HG02642 (cell line): ENCODE results near the gene CORO7.

Experiments used
- ATAC-seq: cut with Tn5 transposase; IDR thresholded peaks from one replicate; pipeline ENCODE4 v1.9.1; 2021; ENCODE audit warnings: mild to moderate bottlenecking; ENCODE audit not compliant: unreplicated experiment, poor library complexity

Gene CORO7

GRCh38 chr16:4416200-4417032 is at the start of gene CORO7:
TSS of gene CORO7 (minus strand) at chr16:4416596. CDS start at chr16:4416518, 78 bp downstream.
- ATAC-seq: peak; percentile 77

- ATAC-seq: no peak
Measured at GRCh38 chr16:4463522-4464163, 47.2 kb upstream of the CORO7 start.

- ATAC-seq: no peak
Measured at GRCh38 chr16:4461250-4462085, 45.1 kb upstream of the CORO7 start.

- ATAC-seq: no peak
Measured at GRCh38 chr16:4460936-4461249, 44.5 kb upstream of the CORO7 start.

GRCh38 chr16:4455951-4456350 is 39.6 kb upstream of the CORO7 start:
- no peak for ATAC-seq

- no peak for ATAC-seq
Measured at GRCh38 chr16:4455081-4455480, 38.7 kb upstream of the CORO7 start.

GRCh38 chr16:4454623-4455022 is 38.2 kb upstream of the CORO7 start:
- ATAC-seq: no peak

- ATAC-seq: no peak
Measured at GRCh38 chr16:4452674-4453073, 36.3 kb upstream of the CORO7 start.

- no peak for ATAC-seq
Measured at GRCh38 chr16:4450931-4451519, 34.6 kb upstream of the CORO7 start.

- no peak for ATAC-seq
Measured at GRCh38 chr16:4450430-4450829, 34.0 kb upstream of the CORO7 start.

- no peak for ATAC-seq
Measured at GRCh38 chr16:4443986-4444385, 27.6 kb upstream of the CORO7 start.

GRCh38 chr16:4443271-4443670 is 26.9 kb upstream of the CORO7 start:
- ATAC-seq: no peak

GRCh38 chr16:4442371-4442770 is 26.0 kb upstream of the CORO7 start:
- no peak for ATAC-seq

GRCh38 chr16:4437366-4437765 is 21.0 kb upstream of the CORO7 start:
- ATAC-seq: no peak

GRCh38 chr16:4435337-4436067 is 19.1 kb upstream of the CORO7 start:
- no peak for ATAC-seq

GRCh38 chr16:4433914-4434787 is 17.8 kb upstream of the CORO7 start:
- no peak for ATAC-seq

GRCh38 chr16:4433228-4433627 is 16.8 kb upstream of the CORO7 start:
- no peak for ATAC-seq

- no peak for ATAC-seq
Measured at GRCh38 chr16:4431023-4431422, 14.6 kb upstream of the CORO7 start.

- no peak for ATAC-seq
Measured at GRCh38 chr16:4428500-4428899, 12.1 kb upstream of the CORO7 start.
